IPS-20b (cell line): ENCODE results near the gene PCDHGA10.
"Not testable (repeated sequence)": the region's sequence is repeated elsewhere in the genome, so short reads cannot be mapped to it uniquely, and the experiment has no call there.

ENCODE experiments used
- H3K27ac ChIP-seq: one replicate; pipeline ENCODE4 v1.5.1; 2013; ENCODE audit warnings: low read length
- H3K27me3 ChIP-seq: 2 replicates; pipeline ENCODE4 v1.6.1; 2013; ENCODE audit warnings: mild to moderate bottlenecking, low read length, inconsistent platforms; ENCODE audit not compliant: insufficient read depth
- H3K36me3 ChIP-seq: 2 replicates; pipeline ENCODE4 v1.6.1; 2013; ENCODE audit warnings: low read depth, mild to moderate bottlenecking, inconsistent platforms, low read length, moderate library complexity; ENCODE audit not compliant: insufficient read depth
- H3K4me1 ChIP-seq: 2 replicates; pipeline ENCODE4 v1.6.1; 2013; ENCODE audit warnings: mild to moderate bottlenecking, control low read depth, inconsistent platforms, low read length, moderate library complexity; ENCODE audit not compliant: insufficient read depth
- H3K4me3 ChIP-seq: 2 replicates; pipeline ENCODE4 v1.5.1; 2013; ENCODE audit warnings: mild to moderate bottlenecking, low read length, inconsistent platforms
- H3K9ac ChIP-seq: 2 replicates; pipeline ENCODE4 v1.6.1; 2013; ENCODE audit warnings: low read depth, mild to moderate bottlenecking, inconsistent platforms, low read length, moderate library complexity
- H3K9me3 ChIP-seq: 2 replicates; pipeline ENCODE4 v1.6.1; 2013; ENCODE audit warnings: mild to moderate bottlenecking, low read depth, low read length, inconsistent platforms; ENCODE audit not compliant: insufficient read depth

PCDHGA10 gene

GRCh38 chr5:141419074-141419880 is 6.5 kb downstream of the PCDHGA10 start:
- Histone ChIP-seq H3K9ac (no peak overlapping the region), H3K4me1 (no peaks in the 10 kb centered on the region), H3K27ac (no peak overlapping the region), H3K9me3 (peaks cover 57% of the 10 kb centered on the region), H3K27me3 (peaks cover 13% of the 10 kb centered on the region), H3K4me3 (0 out of 2 replicates have a peak overlapping the region, but pooled peaks have one; percentile 72), H3K36me3 (peaks cover 26% of the 10 kb centered on the region; the same call in 1 of the 2 replicates)

- peaks cover 28% of the 10 kb centered on the region; the same call in 1 of the 2 replicates for H3K36me3 ChIP-seq
- peaks cover 69% of the 10 kb centered on the region for H3K9me3 ChIP-seq
- no peak within 1 kb of the TSS for H3K9ac ChIP-seq
- no peak within 1 kb of the TSS for H3K27ac ChIP-seq
- peak within 1 kb of the TSS; percentile 8; the same call in 1 of the 2 replicates for H3K4me3 ChIP-seq
- H3K27me3 ChIP-seq, result peaks cover 13% of the 10 kb centered on the region
- no peaks in the 10 kb centered on the region for H3K4me1 ChIP-seq
Measured at GRCh38 chr5:141420855-141421488, 8.2 kb downstream of the PCDHGA10 start, which contains the start of gene PCDHGA11. Gene PCDHGA11 (plus strand): TSS chr5:141421051. CDS start chr5:141421228, 177 bp downstream.

- no peak overlapping the region for H3K27ac ChIP-seq
- peaks cover 13% of the 10 kb centered on the region for H3K27me3 ChIP-seq
- peak overlapping the region; percentile 5; the same call in 1 of the 2 replicates for H3K4me3 ChIP-seq
- peaks cover 32% of the 10 kb centered on the region; the same call in 1 of the 2 replicates for H3K36me3 ChIP-seq
- no peaks in the 10 kb centered on the region for H3K4me1 ChIP-seq
- H3K9ac ChIP-seq, result no peak overlapping the region
- peaks cover 74% of the 10 kb centered on the region for H3K9me3 ChIP-seq
Measured at GRCh38 chr5:141421489-141421855, 8.7 kb downstream of the PCDHGA10 start.

- Histone ChIP-seq H3K4me3 (no peak overlapping the region), H3K36me3 (peaks cover 32% of the 10 kb centered on the region; the same call in 1 of the 2 replicates), H3K27ac (no peak overlapping the region), H3K9me3 (peaks cover 87% of the 10 kb centered on the region), H3K27me3 (peaks cover 13% of the 10 kb centered on the region), H3K9ac (no peak overlapping the region), H3K4me1 (no peaks in the 10 kb centered on the region)
Measured at GRCh38 chr5:141422742-141423291, 10.0 kb downstream of the PCDHGA10 start.

DNA sequence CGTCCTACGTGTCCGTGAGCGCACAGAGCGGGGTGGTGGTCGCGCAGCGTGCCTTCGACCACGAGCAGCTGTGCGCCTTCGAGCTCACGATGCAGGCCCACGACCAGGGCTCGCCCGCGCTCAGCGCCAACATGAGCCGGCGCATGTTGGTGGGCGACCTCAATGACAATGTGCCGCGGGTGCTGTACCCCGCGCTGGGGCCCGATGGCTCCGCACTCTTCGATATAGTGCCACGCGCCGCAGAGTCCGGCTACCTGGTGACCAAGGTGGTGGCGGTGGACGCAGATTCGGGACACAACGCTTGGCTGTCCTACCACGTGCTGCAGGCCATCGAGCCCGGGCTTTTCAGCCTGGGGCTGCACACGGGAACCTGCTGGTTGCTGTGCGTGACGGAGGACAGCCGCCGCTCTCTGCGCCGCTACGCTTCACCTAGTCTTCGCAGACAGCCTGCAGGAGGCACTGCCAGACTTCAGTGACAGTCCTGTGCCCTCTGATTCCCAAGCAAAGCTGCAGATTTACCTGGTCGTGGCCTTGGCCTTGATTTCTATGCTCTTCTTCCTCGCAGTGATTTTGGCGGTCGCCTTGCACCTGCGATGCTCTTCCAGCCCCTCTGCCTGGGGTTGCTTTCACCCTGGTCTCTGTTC is 15.1 kb downstream of the PCDHGA10 start:
- H3K9me3 ChIP-seq, result peaks cover 79% of the 10 kb centered on the region

GRCh38 chr5:141430332-141431113 is 17.7 kb downstream of the PCDHGA10 start, which contains the start of gene PCDHGA12:
Gene PCDHGA12 (plus strand): TSS chr5:141430507. CDS start chr5:141430760, 253 bp downstream.
- Histone ChIP-seq H3K36me3 (peaks cover 12% of the 10 kb centered on the region; the same call in 1 of the 2 replicates), H3K4me1 (no peaks in the 10 kb centered on the region), H3K9me3 (peaks cover 61% of the 10 kb centered on the region), H3K27me3 (no peaks in the 10 kb centered on the region), H3K4me3 (no peak within 1 kb of the TSS), H3K9ac (no peak within 1 kb of the TSS), H3K27ac (no peak within 1 kb of the TSS)

More for the DNA sequence above, 15.1 kb downstream of the PCDHGA10 start:
- Histone ChIP-seq H3K4me3 (no peak overlapping the region), H3K9ac (no peak overlapping the region), H3K36me3 (peaks cover 12% of the 10 kb centered on the region; the same call in 1 of the 2 replicates), H3K4me1 (no peaks in the 10 kb centered on the region), H3K27ac (no peak overlapping the region), H3K27me3 (no peaks in the 10 kb centered on the region)

DNA sequence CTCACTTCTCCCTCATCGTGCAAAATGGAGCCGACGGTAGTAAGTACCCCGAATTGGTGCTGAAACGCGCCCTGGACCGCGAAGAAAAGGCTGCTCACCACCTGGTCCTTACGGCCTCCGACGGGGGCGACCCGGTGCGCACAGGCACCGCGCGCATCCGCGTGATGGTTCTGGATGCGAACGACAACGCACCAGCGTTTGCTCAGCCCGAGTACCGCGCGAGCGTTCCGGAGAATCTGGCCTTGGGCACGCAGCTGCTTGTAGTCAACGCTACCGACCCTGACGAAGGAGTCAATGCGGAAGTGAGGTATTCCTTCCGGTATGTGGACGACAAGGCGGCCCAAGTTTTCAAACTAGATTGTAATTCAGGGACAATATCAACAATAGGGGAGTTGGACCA is 18.5 kb downstream of the PCDHGA10 start:
- no peak overlapping the region for H3K27ac ChIP-seq

DNA sequence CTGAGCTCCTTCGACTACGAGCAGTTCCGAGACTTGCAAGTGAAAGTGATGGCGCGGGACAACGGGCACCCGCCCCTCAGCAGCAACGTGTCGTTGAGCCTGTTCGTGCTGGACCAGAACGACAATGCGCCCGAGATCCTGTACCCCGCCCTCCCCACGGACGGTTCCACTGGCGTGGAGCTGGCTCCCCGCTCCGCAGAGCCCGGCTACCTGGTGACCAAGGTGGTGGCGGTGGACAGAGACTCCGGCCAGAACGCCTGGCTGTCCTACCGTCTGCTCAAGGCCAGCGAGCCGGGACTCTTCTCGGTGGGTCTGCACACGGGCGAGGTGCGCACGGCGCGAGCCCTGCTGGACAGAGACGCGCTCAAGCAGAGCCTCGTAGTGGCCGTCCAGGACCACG is 19.5 kb downstream of the PCDHGA10 start:
- not testable (repeated sequence) for H3K36me3 ChIP-seq, H3K27ac ChIP-seq, H3K4me1 ChIP-seq, H3K9ac ChIP-seq, H3K27me3 ChIP-seq, H3K4me3 ChIP-seq
- peaks cover 43% of the 10 kb centered on the region for H3K9me3 ChIP-seq

More for the DNA sequence above, 18.5 kb downstream of the PCDHGA10 start:
- Histone ChIP-seq H3K36me3 (peaks cover 7% of the 10 kb centered on the region; the same call in 1 of the 2 replicates), H3K4me3 (no peak overlapping the region), H3K9me3 (peaks cover 53% of the 10 kb centered on the region), H3K4me1 (no peaks in the 10 kb centered on the region), H3K27me3 (no peaks in the 10 kb centered on the region), H3K9ac (no peak overlapping the region)

- not testable (repeated sequence) for H3K9ac ChIP-seq, H3K4me1 ChIP-seq, H3K4me3 ChIP-seq, H3K36me3 ChIP-seq, H3K27ac ChIP-seq, H3K27me3 ChIP-seq
- peaks cover 39% of the 10 kb centered on the region for H3K9me3 ChIP-seq
Measured at GRCh38 chr5:141432726-141433125, 19.9 kb downstream of the PCDHGA10 start.

DNA sequence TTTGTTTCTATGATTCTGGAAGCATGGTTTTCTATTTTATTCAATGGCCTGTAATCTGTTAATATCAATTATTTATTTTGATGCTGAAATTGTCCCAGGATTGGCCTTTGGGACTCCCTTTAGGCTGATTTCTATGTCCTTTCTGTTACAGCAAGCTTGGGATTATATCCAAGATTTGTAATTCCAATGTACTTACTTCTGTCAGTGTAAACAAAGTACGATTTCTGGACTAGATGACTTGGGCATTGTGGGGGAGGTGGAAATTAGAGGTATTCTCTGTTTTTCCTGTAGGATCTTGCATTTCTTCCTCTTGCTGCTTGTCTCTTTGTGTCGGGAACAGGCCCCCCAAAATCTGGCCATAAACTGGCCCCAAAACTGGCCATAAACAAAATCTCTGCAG is 21.2 kb downstream of the PCDHGA10 start:
- Histone ChIP-seq H3K4me3 (no peak overlapping the region), H3K27me3 (no peaks in the 10 kb centered on the region), H3K27ac (no peak overlapping the region), H3K9ac (no peak overlapping the region), H3K36me3 (peaks cover 6% of the 10 kb centered on the region; the same call in 1 of the 2 replicates), H3K9me3 (peaks cover 27% of the 10 kb centered on the region), H3K4me1 (no peaks in the 10 kb centered on the region)
